ENCODE results near the gene SLC44A4. TPM values are rescaled to one million over a fixed set of nuclear protein-coding genes. Genes with fewer than 3 reads are reported as not detected.
A peak's percentile ranks its signal among the peaks of the same experiment; 100 is the strongest.

The SLC44A4 gene
- total and polyA plus RNA-seq, 9 of the 15 experiments (the other 6 are each of a cell fraction or from before 2014, with no cell fraction given): 7.9 to 18.6 (median 11.2) TPM

DNA sequence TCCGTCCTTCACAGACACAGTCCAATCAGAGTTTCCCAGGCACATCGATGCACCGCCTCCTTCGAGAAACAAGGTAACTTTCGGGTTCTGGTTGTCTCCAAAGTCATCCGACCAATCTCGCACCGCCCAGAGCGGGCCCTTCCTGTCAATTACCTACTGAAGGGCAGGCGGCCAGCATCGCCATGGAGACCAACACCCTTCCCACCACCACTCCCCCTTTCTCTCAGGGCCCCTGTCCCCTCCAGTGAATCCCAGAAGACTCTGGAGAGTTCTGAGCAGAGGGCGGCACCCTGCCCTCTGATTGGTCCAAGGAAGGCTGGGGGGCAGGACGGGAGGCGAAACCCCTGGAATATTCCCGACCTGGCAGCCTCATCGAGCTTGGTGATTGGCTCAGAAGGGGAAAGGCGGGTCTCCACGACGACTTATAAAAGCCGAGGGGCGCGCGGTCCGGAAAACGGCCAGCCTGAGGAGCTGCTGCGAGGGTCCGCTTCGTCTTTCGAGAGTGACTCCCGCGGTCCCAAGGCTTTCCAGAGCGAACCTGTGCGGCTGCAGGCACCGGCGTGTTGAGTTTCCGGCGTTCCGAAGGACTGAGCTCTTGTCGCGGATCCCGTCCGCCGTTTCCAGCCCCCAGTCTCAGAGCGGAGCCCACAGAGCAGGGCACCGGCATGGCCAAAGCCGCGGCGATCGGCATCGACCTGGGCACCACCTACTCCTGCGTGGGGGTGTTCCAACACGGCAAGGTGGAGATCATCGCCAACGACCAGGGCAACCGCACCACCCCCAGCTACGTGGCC is 51.3 kb downstream of the SLC44A4 start, which contains the start of gene HSPA1B (continued):
- TF ChIP-seq, protein P1, sequence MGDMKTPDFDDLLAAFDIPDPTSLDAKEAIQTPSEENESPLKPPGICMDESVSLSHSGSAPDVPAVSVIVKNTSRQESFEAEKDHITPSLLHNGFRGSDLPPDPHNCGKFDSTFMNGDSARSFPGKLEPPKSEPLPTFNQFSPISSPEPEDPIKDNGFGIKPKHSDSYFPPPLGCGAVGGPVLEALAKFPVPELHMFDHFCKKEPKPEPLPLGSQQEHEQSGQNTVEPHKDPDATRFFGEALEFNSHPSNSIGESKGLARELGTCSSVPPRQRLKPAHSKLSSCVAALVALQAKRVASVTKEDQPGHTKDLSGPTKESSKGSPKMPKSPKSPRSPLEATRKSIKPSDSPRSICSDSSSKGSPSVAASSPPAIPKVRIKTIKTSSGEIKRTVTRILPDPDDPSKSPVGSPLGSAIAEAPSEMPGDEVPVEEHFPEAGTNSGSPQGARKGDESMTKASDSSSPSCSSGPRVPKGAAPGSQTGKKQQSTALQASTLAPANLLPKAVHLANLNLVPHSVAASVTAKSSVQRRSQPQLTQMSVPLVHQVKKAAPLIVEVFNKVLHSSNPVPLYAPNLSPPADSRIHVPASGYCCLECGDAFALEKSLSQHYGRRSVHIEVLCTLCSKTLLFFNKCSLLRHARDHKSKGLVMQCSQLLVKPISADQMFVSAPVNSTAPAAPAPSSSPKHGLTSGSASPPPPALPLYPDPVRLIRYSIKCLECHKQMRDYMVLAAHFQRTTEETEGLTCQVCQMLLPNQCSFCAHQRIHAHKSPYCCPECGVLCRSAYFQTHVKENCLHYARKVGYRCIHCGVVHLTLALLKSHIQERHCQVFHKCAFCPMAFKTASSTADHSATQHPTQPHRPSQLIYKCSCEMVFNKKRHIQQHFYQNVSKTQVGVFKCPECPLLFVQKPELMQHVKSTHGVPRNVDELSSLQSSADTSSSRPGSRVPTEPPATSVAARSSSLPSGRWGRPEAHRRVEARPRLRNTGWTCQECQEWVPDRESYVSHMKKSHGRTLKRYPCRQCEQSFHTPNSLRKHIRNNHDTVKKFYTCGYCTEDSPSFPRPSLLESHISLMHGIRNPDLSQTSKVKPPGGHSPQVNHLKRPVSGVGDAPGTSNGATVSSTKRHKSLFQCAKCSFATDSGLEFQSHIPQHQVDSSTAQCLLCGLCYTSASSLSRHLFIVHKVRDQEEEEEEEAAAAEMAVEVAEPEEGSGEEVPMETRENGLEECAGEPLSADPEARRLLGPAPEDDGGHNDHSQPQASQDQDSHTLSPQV (IDR thresholded peaks at IDR 0.05): no peak
- TF ChIP-seq, protein P2, sequence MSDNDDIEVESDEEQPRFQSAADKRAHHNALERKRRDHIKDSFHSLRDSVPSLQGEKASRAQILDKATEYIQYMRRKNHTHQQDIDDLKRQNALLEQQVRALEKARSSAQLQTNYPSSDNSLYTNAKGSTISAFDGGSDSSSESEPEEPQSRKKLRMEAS (CRISPR knock-in tag; IDR thresholded peaks at IDR 0.05): peak; percentile 67
- TF ChIP-seq, protein P3, sequence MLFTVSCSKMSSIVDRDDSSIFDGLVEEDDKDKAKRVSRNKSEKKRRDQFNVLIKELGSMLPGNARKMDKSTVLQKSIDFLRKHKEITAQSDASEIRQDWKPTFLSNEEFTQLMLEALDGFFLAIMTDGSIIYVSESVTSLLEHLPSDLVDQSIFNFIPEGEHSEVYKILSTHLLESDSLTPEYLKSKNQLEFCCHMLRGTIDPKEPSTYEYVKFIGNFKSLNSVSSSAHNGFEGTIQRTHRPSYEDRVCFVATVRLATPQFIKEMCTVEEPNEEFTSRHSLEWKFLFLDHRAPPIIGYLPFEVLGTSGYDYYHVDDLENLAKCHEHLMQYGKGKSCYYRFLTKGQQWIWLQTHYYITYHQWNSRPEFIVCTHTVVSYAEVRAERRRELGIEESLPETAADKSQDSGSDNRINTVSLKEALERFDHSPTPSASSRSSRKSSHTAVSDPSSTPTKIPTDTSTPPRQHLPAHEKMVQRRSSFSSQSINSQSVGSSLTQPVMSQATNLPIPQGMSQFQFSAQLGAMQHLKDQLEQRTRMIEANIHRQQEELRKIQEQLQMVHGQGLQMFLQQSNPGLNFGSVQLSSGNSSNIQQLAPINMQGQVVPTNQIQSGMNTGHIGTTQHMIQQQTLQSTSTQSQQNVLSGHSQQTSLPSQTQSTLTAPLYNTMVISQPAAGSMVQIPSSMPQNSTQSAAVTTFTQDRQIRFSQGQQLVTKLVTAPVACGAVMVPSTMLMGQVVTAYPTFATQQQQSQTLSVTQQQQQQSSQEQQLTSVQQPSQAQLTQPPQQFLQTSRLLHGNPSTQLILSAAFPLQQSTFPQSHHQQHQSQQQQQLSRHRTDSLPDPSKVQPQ (CRISPR knock-in tag; IDR thresholded peaks at IDR 0.05; ENCODE audit: borderline replicate concordance): 0 out of 2 replicates have a peak, but pooled peaks have one; percentile 50
- TF ChIP-seq HNRNPL (IDR thresholded peaks at IDR 0.05; ENCODE audit: low read depth, low read length) (0 out of 2 replicates have a peak, but pooled peaks have one; percentile 60), POLR3A (IDR thresholded peaks at IDR 0.05; ENCODE audit: borderline replicate concordance, extremely low read depth, insufficient read depth, insufficient read length) (no peak), BRD4 (IDR thresholded peaks at IDR 0.05) (no peak), SNIP1 (IDR thresholded peaks at IDR 0.05; ENCODE audit: low read depth) (no peak), RBM15 (IDR thresholded peaks at IDR 0.05; ENCODE audit: insufficient read depth, low read length) (no peak), SMARCC2 (IDR thresholded peaks at IDR 0.05; ENCODE audit: low read depth) (no peak), ELF2 (CRISPR knock-in tag; IDR thresholded peaks at IDR 0.05) (peak; percentile 73; the same call in 1 of the 2 replicates), ETV1 (tag; conservative IDR thresholded peaks at IDR 0.05; ENCODE audit: low read depth) (peak; percentile 77), IRF2 (CRISPR knock-in tag; IDR thresholded peaks at IDR 0.05) (no peak)
- TF ChIP-seq, protein P4, sequence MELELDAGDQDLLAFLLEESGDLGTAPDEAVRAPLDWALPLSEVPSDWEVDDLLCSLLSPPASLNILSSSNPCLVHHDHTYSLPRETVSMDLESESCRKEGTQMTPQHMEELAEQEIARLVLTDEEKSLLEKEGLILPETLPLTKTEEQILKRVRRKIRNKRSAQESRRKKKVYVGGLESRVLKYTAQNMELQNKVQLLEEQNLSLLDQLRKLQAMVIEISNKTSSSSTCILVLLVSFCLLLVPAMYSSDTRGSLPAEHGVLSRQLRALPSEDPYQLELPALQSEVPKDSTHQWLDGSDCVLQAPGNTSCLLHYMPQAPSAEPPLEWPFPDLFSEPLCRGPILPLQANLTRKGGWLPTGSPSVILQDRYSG (tag; conservative IDR thresholded peaks at IDR 0.05; ENCODE audit: low read depth): no peak
- TF ChIP-seq, protein P5, sequence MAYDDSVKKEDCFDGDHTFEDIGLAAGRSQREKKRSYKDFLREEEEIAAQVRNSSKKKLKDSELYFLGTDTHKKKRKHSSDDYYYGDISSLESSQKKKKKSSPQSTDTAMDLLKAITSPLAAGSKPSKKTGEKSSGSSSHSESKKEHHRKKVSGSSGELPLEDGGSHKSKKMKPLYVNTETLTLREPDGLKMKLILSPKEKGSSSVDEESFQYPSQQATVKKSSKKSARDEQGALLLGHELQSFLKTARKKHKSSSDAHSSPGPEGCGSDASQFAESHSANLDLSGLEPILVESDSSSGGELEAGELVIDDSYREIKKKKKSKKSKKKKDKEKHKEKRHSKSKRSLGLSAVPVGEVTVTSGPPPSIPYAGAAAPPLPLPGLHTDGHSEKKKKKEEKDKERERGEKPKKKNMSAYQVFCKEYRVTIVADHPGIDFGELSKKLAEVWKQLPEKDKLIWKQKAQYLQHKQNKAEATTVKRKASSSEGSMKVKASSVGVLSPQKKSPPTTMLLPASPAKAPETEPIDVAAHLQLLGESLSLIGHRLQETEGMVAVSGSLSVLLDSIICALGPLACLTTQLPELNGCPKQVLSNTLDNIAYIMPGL (CRISPR knock-in tag; IDR thresholded peaks at IDR 0.05): no peak
- TF ChIP-seq, protein P6, sequence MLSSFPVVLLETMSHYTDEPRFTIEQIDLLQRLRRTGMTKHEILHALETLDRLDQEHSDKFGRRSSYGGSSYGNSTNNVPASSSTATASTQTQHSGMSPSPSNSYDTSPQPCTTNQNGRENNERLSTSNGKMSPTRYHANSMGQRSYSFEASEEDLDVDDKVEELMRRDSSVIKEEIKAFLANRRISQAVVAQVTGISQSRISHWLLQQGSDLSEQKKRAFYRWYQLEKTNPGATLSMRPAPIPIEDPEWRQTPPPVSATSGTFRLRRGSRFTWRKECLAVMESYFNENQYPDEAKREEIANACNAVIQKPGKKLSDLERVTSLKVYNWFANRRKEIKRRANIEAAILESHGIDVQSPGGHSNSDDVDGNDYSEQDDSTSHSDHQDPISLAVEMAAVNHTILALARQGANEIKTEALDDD (IDR thresholded peaks at IDR 0.05): peak; percentile 73; the same call in 1 of the 2 replicates
